Fibroblast of villous mesenchyme (primary cell): ENCODE data around the gene VASP. TPM values are rescaled to one million over a fixed set of nuclear protein-coding genes. Genes with fewer than 3 reads are reported as not detected.

Source experiments
- DNase-seq: peaks from one replicate; pipeline ENCODE4 v3.0.0-alpha.2; 2010; ENCODE audit warnings: low read depth
- H3K4me3 ChIP-seq: 2 replicates; pipeline ENCODE4 v1.5.1; 2011; ENCODE audit warnings: low read depth, mild to moderate bottlenecking, low read length
- total RNA-seq: library from RNA; depleted of rRNA; stranded (reverse); fragments of >200 nt; gene quantifications from 2 replicates; pipeline ENCODE4 v1.2.3, GENCODE V29; 2012
- TF ChIP-seq, protein P1 (sequence below): IDR thresholded peaks from 2 replicates; pipeline ENCODE4 v1.5.1; 2012; ENCODE audit warnings: low read depth, mild to moderate bottlenecking, low read length; ENCODE audit not compliant: insufficient read depth

Gene VASP
- total RNA-seq, 1 donor, result 158 TPM

DNA sequence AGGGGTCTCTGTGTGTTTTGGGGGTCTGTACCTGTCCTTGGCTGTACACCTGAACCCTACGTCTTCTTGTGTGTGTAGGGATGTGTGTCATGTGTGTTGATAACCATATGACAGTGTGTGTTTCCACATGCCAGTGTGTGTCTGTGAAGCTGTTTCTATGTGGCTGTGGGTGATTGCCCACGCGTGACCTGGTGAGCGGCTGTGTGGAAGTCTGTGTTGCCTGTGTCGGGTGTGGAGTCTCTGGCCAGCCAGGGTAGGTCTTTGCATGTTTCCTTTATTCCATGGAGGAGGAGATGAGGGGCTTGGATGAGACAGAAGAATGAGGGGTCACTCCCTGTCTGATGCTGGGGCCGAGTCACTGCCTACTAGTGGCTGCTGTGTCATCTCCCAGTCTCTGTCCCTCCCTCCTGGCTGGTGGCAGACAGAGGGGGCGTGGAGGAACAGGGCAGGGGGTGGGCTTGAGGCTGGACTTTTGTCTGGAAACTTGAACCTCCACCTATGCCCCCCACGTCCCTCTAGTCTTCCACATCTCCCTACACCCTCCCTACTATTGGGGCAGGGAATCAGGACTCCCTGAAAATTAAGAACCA lies 42.3 kb upstream of the VASP start:
- H3K4me3 ChIP-seq, result no peak overlapping the region
- TF ChIP-seq, protein P1, sequence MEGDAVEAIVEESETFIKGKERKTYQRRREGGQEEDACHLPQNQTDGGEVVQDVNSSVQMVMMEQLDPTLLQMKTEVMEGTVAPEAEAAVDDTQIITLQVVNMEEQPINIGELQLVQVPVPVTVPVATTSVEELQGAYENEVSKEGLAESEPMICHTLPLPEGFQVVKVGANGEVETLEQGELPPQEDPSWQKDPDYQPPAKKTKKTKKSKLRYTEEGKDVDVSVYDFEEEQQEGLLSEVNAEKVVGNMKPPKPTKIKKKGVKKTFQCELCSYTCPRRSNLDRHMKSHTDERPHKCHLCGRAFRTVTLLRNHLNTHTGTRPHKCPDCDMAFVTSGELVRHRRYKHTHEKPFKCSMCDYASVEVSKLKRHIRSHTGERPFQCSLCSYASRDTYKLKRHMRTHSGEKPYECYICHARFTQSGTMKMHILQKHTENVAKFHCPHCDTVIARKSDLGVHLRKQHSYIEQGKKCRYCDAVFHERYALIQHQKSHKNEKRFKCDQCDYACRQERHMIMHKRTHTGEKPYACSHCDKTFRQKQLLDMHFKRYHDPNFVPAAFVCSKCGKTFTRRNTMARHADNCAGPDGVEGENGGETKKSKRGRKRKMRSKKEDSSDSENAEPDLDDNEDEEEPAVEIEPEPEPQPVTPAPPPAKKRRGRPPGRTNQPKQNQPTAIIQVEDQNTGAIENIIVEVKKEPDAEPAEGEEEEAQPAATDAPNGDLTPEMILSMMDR, result no peak
- DNase-seq, result no peak

DNA sequence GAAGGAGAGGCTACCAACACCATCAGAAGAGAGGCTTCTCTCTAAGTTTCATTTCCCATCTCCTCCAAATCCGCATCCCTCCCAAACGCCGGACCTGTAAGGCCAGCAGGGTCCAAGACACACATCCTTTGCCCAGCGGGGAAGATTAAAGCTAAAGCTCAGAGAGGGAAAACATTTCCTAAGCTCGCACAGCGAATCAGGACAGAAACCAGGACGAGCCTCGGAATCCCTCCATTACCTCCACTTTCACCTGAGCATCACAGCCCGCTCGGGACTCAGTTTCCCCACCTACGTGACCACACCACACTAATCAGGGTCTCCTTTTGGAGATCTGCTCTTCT lies 40.2 kb upstream of the VASP start:
- DNase-seq, result peak; percentile 30

DNA sequence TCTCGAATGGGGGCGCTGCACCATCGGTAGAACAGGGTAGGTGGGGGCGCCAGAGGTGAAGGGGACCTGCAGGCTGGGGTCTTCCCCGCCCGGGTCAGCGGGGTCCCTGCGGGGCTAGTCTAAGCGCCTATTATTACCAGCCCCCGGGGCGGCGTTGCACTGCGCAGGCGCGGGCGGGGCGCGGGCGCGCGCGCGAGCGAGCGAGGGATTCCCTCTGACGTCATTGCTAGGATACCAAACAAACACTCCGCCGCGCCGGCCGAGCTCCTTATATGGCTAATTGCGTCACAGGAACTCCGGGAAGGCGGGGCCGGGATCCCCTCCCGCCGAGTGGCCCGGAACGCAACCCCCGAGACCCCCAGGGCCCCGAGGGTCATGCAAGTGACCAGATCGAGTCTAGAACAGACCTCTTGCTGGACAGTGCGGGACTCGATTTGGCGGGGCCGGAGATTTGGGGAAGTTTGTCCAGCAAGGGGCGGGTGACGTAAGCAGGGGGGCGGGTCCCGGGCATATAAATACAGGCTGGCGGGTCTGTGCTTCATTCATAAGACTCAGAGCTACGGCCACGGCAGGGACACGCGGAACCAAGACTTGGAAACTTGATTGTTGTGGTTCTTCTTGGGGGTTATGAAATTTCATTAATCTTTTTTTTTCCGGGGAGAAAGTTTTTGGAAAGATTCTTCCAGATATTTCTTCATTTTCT lies 39.7 kb upstream of the VASP start, which contains the start of gene FOSB:
Gene FOSB, plus strand, starts transcription at position 541 of the 703 bp plus-strand sequence. CDS start 591 bp downstream, outside the sequence.
- TF ChIP-seq, protein P1, result peak; percentile 15
- DNase-seq, result peak; percentile 96
- H3K4me3 ChIP-seq, result peak within 1 kb of the TSS; percentile 97

More for the DNA sequence above, 40.2 kb upstream of the VASP start:
- peak overlapping the region; percentile 70 for H3K4me3 ChIP-seq
- TF ChIP-seq, protein P1, result no peak

DNA sequence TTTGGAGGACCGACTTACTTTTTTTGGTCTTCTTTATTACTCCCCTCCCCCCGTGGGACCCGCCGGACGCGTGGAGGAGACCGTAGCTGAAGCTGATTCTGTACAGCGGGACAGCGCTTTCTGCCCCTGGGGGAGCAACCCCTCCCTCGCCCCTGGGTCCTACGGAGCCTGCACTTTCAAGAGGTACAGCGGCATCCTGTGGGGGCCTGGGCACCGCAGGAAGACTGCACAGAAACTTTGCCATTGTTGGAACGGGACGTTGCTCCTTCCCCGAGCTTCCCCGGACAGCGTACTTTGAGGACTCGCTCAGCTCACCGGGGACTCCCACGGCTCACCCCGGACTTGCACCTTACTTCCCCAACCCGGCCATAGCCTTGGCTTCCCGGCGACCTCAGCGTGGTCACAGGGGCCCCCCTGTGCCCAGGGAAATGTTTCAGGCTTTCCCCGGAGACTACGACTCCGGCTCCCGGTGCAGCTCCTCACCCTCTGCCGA lies 39.1 kb upstream of the VASP start:
- no peak for DNase-seq
- peak overlapping the region; percentile 97 for H3K4me3 ChIP-seq
- TF ChIP-seq, protein P1, result no peak

DNA sequence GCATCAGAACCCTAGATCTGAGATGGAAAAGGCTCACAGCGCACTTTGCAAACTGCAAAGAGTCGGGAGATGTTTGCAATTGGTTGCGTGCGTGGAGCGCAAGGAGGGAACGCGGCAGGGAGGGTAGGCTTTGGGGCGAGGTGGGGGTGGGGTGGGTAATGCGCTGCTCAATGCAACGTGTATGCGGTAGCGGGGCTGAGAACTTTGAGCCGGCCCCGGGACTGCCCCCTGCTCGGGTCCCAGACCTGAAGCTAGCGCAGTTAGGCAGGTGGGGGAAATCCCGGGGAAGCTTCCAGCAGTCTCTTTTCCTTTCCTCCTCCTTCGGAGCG lies 38.5 kb upstream of the VASP start:
- TF ChIP-seq, protein P1, result no peak
- H3K4me3 ChIP-seq, result peak overlapping the region; percentile 97
- DNase-seq, result no peak

DNA sequence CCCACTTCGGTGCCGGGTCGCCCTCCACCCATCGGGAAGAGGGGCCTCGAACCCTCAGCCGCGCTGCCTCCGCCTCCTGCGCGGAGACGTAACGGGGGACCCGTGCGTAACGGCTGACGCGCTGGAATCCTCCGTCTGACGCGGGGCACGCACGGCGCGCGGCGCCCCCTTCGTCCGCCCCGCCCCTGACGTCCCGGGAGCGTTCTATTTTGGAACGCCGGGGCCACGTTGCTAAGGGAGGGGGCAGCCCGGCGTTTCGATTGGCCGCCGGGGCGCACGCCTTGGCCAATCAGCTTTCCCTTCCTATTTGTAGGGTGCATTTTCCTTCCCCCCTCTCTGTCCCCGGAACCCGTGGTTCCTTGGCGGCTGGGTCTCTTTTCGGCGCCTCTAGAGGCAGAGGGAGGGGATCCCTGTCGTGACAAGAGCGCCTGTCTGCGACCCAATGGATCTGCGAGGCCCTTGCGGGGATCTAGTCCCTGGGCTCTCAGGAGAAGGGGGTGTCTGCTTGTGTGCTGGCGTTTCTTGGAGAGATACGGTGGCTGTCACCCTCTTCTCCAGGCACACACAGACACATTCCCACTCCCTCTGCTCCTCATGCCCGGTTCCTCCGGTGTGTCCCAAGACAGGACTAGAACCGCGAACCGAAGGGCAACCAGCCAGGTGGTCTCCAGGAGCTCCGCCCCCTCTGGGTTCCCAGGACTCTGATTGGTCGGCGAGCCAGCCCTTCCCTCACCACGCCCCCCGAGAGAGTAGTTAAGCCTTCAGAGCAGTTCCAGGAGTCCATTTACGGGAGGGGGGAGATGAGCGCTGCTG lies 37.9 kb upstream of the VASP start:
- TF ChIP-seq, protein P1, result no peak
- peak; percentile 95 for DNase-seq
- H3K4me3 ChIP-seq, result peak overlapping the region; percentile 97
